ENCODE measurements around the gene ZNF850.

The ZNF850 gene

GRCh38 chr19:36687214-36688056 lies 85.2 kb downstream of the ZNF850 start, which contains the start of gene ZNF567:
TSS of gene ZNF567 (plus strand) at chr19:36687612. CDS start at chr19:36694868, 7,256 bp downstream.
- peak; percentile 96 to 98 for DNase-seq

GRCh38 chr19:36686365-36687213 lies 86.0 kb downstream of the ZNF850 start:
- no peak for DNase-seq

GRCh38 chr19:36685835-36686234 lies 86.8 kb downstream of the ZNF850 start:
- DNase-seq: no peak

- DNase-seq: no peak
Observed at GRCh38 chr19:36679455-36679854, 93.2 kb downstream of the ZNF850 start.

GRCh38 chr19:36674201-36674600 lies 98.4 kb downstream of the ZNF850 start:
- no peak for DNase-seq

- DNase-seq: no peak
Observed at GRCh38 chr19:36672368-36672767, 100.2 kb downstream of the ZNF850 start.

GRCh38 chr19:36668646-36669045 lies 104.0 kb downstream of the ZNF850 start:
- DNase-seq: no peak

GRCh38 chr19:36665832-36666231 lies 106.8 kb downstream of the ZNF850 start:
- DNase-seq: no peak
